HG02588 (cell line): ENCODE measurements around the gene HIPK3.

Experiments used
- ATAC-seq: cut with Tn5 transposase; IDR thresholded peaks from one replicate; pipeline ENCODE4 v1.9.1; 2021; ENCODE audit warnings: mild to moderate bottlenecking, moderate library complexity; ENCODE audit not compliant: unreplicated experiment

The HIPK3 gene

DNA sequence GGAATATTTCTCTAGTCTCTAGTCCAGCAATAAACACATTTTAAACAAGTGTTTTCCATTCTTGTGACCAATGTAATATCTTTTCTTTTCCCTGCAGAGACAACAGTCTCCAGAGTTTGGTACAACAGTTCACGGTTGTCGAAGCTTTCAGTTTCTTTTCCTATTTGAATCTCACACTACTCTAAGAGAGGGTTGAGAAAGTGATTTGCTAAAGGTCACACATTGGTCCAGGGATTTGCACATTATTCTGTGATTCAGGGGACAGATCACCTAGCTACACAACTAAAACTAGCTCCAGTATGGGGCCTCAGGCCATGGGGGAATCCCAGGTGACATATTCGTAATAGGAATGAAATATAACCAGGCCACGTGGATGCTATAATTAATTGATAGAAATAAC lies 132.5 kb downstream of the HIPK3 start:
- ATAC-seq = peak; percentile 72

DNA sequence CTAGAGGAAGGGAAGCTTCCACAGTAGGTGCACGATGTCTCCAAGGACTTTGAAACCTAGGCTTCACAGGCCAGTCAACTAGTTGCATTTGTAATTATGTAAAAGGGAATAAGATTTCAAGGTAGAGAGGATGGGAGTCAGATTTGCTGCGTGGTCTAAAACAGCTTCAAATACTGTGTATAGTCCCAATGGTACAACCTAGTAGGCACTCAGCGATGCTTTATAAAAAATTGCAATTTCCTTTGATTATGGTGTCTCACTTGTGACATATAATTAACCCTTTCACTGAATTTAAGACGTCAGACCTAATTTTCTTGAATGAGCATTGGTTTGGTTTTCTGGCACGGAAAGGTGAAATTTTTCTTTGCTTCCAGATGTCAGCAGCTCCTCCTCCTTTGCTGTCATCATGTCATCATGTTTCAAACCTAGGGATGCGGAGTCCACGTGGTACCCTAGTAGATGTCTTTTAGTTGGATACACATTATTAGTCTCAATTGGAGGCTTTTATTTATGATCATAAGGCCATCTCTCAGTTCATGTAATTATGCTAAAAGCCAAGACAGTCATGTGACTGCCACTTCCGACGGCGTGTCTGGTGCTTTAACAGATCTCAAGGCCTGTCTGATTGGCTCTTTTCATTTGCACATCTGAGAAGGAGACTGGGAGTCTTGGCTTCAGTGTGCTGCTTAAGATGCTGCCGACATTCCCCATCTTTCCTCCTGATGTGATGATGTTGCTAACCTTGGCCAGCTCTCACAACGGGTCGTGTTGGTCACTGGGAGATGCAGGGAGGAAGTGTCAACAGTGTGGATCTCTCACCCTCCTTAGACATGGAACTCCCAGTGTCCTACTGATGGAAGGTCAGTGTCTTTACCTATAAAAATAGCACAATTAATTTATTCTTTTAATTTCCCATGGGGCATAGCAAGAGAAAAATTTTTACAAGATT lies 134.0 kb downstream of the HIPK3 start:
- no peak for ATAC-seq

DNA sequence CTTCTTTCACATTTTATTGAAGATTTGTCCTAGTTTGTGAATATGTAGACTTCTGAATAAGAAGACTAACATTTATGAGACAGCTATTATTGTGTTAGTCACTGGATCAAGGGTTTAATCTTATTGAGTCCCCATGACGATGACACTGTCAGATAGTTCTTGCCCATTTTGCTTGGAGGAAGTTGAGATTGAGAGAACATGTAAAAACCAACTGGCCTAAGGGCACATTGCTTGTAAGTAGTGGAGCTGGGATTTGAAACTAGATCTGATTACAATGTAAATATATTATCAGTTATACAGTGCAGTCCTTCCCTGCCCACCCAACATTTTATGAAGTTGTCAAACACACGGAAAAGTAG lies 134.7 kb downstream of the HIPK3 start:
- no peak for ATAC-seq

DNA sequence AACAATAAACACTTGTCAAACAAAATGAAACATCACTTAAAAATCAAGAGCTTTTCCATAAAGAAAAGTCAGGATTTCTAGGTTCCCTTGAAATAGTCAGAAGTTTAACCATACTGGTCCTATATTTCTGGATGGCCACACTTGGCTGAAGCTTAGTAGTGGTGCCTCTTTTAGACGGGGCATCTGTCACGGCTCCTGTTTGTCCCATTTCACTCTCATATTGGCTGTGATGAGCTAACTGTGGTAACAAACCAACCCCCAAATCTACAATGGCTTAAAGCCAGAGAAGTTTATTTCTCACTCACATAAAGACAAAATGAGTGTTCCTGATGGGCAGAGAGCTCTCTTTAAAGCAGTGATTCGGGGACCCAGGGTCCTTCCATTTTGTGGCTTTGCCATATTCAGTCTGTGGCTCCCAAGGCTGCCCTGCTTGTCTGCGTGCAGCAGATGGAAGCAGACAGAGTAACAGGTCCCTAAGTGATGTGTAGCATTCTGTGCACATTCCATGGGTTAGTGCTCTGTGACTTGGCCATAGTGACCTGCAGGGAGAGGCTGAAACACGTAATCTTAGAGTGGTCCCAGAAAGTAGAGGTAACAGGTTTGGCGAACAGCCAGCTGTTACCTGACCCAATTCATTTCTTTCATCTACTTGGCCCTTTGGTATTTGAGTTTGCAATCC lies 137.4 kb downstream of the HIPK3 start:
- ATAC-seq = no peak

- no peak for ATAC-seq
Measured at GRCh38 chr11:33396361-33396760, 139.2 kb downstream of the HIPK3 start.

DNA sequence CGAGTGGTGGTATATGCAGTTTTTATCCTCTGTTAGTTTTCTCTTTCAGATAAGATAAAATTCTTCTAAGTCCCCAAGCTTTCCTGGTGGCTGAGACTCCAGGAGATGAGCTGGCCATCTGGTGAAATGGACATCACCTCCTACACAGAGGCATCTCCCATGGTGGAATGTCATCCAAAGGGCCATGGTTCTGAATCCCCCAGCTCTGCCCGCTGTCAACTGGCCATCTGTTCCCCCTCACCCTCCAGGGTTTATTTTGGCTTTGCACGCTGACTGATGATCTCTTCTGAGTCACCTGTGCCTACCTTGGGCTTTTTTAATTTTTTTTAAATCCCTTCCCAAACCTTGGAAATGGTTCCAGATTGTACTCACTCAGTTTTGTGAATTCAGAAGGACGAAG lies 142.2 kb downstream of the HIPK3 start:
- ATAC-seq = no peak

DNA sequence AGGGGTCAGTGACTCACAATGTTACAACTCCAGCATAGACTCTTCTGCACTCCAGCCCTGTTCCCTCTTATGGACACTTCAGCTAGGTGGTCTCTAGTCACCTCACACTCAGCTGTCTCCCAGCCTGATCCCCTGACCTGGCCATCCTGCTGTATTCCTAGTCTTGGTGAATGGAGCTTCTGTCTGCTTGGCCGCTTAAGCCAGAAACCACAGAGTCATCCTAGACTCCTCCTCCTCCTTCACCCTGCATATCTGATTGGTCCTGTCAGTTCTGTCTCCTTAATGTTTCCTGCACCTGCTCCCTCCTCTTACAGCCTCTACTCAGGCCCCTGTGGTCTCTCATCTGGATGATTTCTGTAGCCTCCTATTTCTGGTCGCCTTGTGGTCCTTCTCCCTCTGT lies 144.9 kb downstream of the HIPK3 start:
- no peak for ATAC-seq

GRCh38 chr11:33403344-33403743 lies 146.2 kb downstream of the HIPK3 start:
- ATAC-seq = no peak

GRCh38 chr11:33405834-33406602 lies 148.8 kb downstream of the HIPK3 start:
- ATAC-seq = no peak
